Hepatocyte (in vitro differentiated cells): Measurements from ENCODE around the gene NHEJ1. TPM values are rescaled to one million over a fixed set of nuclear protein-coding genes. Genes with fewer than 3 reads are reported as not detected.

Experiments used
- DNase-seq: peaks from one replicate; pipeline ENCODE4 v3.0.0-alpha.2; 2016; ENCODE audit warnings: low spot score
- H2AFZ ChIP-seq: fragments of 200-600 bp; sonication (generic); 2 replicates; pipeline ENCODE4 v1.6.0; 2016; ENCODE audit warnings: antibody characterized with exemption, mild to moderate bottlenecking
- H3K27ac ChIP-seq: fragments of 200-600 bp; sonication (generic); 2 replicates; pipeline ENCODE4 v1.5.1; 2016; ENCODE audit warnings: mild to moderate bottlenecking
- H3K27me3 ChIP-seq: fragments of 200-600 bp; sonication (generic); 2 replicates; pipeline ENCODE4 v1.6.1; 2016
- H3K36me3 ChIP-seq: fragments of 200-600 bp; sonication (generic); replicated peaks from 2 replicates; pipeline ENCODE4 v1.5.1; 2016; ENCODE audit warnings: low read depth; ENCODE audit not compliant: insufficient read depth
- H3K4me1 ChIP-seq: fragments of 200-600 bp; sonication (generic); 2 replicates; pipeline ENCODE4 v1.5.1; 2016; ENCODE audit warnings: mild to moderate bottlenecking, moderate library complexity; ENCODE audit not compliant: insufficient read depth
- H3K4me2 ChIP-seq: fragments of 200-600 bp; sonication (generic); 2 replicates; pipeline ENCODE4 v1.6.0; 2016
- H3K4me3 ChIP-seq: fragments of 200-600 bp; sonication (generic); 2 replicates; pipeline ENCODE4 v1.5.1; 2016; ENCODE audit warnings: mild to moderate bottlenecking
- H3K79me2 ChIP-seq: fragments of 200-600 bp; sonication (generic); 2 replicates; pipeline ENCODE4 v1.6.0; 2017; ENCODE audit warnings: mild to moderate bottlenecking
- H3K9me2 ChIP-seq: fragments of 200-600 bp; sonication (generic); replicated peaks from 2 replicates; pipeline ENCODE4 v1.6.0; 2017; ENCODE audit warnings: mild to moderate bottlenecking; ENCODE audit not compliant: insufficient read depth
- H3K9me3 ChIP-seq: fragments of 200-600 bp; sonication (generic); 2 replicates; pipeline ENCODE4 v1.5.1; 2016; ENCODE audit warnings: low read depth, mild to moderate bottlenecking
- H4K20me1 ChIP-seq: fragments of 200-600 bp; sonication (generic); 2 replicates; pipeline ENCODE4 v1.6.0; 2016; ENCODE audit warnings: mild to moderate bottlenecking; ENCODE audit not compliant: insufficient read depth, poor library complexity, severe bottlenecking
- CTCF ChIP-seq: fragments of 200-600 bp; sonication (generic); IDR thresholded peaks from 2 replicates; pipeline ENCODE4 v1.5.1; 2016; ENCODE audit warnings: antibody characterized with exemption, mild to moderate bottlenecking; ENCODE audit not compliant: poor library complexity
- EZH2 ChIP-seq: fragments of 200-600 bp; sonication (generic); IDR thresholded peaks from 2 replicates; pipeline ENCODE4 v1.6.1; 2016; ENCODE audit warnings: antibody characterized with exemption, mild to moderate bottlenecking, borderline replicate concordance
- EZH2phosphoT487 ChIP-seq: fragments of 200-600 bp; sonication (generic); IDR thresholded peaks from one replicate; pipeline ENCODE4 v1.6.1; 2018; ENCODE audit warnings: antibody characterized with exemption, mild to moderate bottlenecking, low read depth, moderate library complexity; ENCODE audit not compliant: unreplicated experiment, severe bottlenecking
- WGBS: methylation state at CpG from one replicate; pipeline ENCODE4 v1.1.6; 2016; ENCODE audit warnings: low lambda C conversion rate; ENCODE audit errors: missing lambda C conversion rate; 5-methylcytosine and 5-hydroxymethylcytosine counted together
- polyA plus RNA-seq: library from polyadenylated mRNA; unstranded; fragments of >200 nt; fragmentation: Nextera tagmentation; extraction: Ambion mirVana; gene quantifications from 2 replicates; pipeline ENCODE4 v1.2.1, GENCODE V29; 2016
- total RNA-seq: library from RNA; depleted of rRNA; stranded (reverse); fragments of >200 nt; gene quantifications from 2 replicates; pipeline ENCODE4 v1.2.3, GENCODE V29; 2014

The NHEJ1 gene
- total and polyA plus RNA-seq, 2 experiments from 2014 or later = 18.1 to 28.2 TPM

- WGBS = 72% methylated on average over 5 of the region's 6 CpGs
- DNase-seq = no peak
- no peak overlapping the region for H3K4me3 ChIP-seq
- no peak overlapping the region for H3K4me2 ChIP-seq
- TF ChIP-seq EZH2 (no peak), CTCF (no peak), EZH2phosphoT487 (no peak)
- H3K36me3 ChIP-seq = no peaks in the 10 kb centered on the region
- H3K9me2 ChIP-seq = no peaks in the 10 kb centered on the region
- H2AFZ ChIP-seq = no peak overlapping the region
- H4K20me1 ChIP-seq = no peaks in the 10 kb centered on the region
- no peaks in the 10 kb centered on the region for H3K27me3 ChIP-seq
- no peaks in the 10 kb centered on the region for H3K9me3 ChIP-seq
- H3K4me1 ChIP-seq = peaks cover 3% of the 10 kb centered on the region
- H3K79me2 ChIP-seq = no peaks in the 10 kb centered on the region
- H3K27ac ChIP-seq = no peak overlapping the region
Observed at GRCh38 chr2:219168526-219168925, 7.9 kb upstream of the NHEJ1 start.

- no peaks in the 10 kb centered on the region for H3K36me3 ChIP-seq
Observed at GRCh38 chr2:219167997-219168396, 7.4 kb upstream of the NHEJ1 start.

GRCh38 chr2:219165058-219165911 is 4.7 kb upstream of the NHEJ1 start:
- Histone ChIP-seq H3K27ac (no peak overlapping the region), H3K27me3 (no peaks in the 10 kb centered on the region), H2AFZ (no peak overlapping the region), H3K9me3 (no peaks in the 10 kb centered on the region), H3K9me2 (no peaks in the 10 kb centered on the region), H3K79me2 (no peaks in the 10 kb centered on the region), H3K4me3 (no peak overlapping the region), H3K4me2 (no peak overlapping the region), H3K36me3 (no peaks in the 10 kb centered on the region), H3K4me1 (peaks cover under 1% of the 10 kb centered on the region), H4K20me1 (no peaks in the 10 kb centered on the region)
- TF ChIP-seq EZH2 = no peak
- DNase-seq = no peak
- 85% methylated on average over 10 of the region's 10 CpGs for WGBS

More at GRCh38 chr2:219167997-219168396, 7.4 kb upstream of the NHEJ1 start:
- H3K79me2 ChIP-seq = no peaks in the 10 kb centered on the region
- H4K20me1 ChIP-seq = no peaks in the 10 kb centered on the region
- H3K9me3 ChIP-seq = no peaks in the 10 kb centered on the region
- H2AFZ ChIP-seq = no peak overlapping the region
- peaks cover 3% of the 10 kb centered on the region for H3K4me1 ChIP-seq
- WGBS = 71% methylated on average over 5 of the region's 5 CpGs
- H3K27me3 ChIP-seq = no peaks in the 10 kb centered on the region
- H3K9me2 ChIP-seq = no peaks in the 10 kb centered on the region
- no peak for DNase-seq
- H3K27ac ChIP-seq = no peak overlapping the region
- H3K4me2 ChIP-seq = no peak overlapping the region
- no peak overlapping the region for H3K4me3 ChIP-seq
- TF ChIP-seq EZH2 = no peak
- TF ChIP-seq EZH2phosphoT487 = no peak
- TF ChIP-seq CTCF = no peak

- Histone ChIP-seq H2AFZ (no peak overlapping the region), H3K9me3 (no peaks in the 10 kb centered on the region), H3K27me3 (no peaks in the 10 kb centered on the region), H3K79me2 (peaks cover 10% of the 10 kb centered on the region), H3K27ac (no peak overlapping the region), H3K4me2 (no peak overlapping the region), H4K20me1 (no peaks in the 10 kb centered on the region), H3K4me1 (peaks cover 3% of the 10 kb centered on the region), H3K4me3 (no peak overlapping the region), H3K36me3 (no peaks in the 10 kb centered on the region), H3K9me2 (no peaks in the 10 kb centered on the region)
- WGBS = 91% methylated on average over 6 of the region's 6 CpGs
- DNase-seq = no peak
- TF ChIP-seq CTCF = no peak
- no peak for TF ChIP-seq EZH2phosphoT487
- no peak for TF ChIP-seq EZH2
Observed at GRCh38 chr2:219163156-219163555, 2.5 kb upstream of the NHEJ1 start.
